Measurements from ENCODE around the gene SNRNP70. TPM values are rescaled to one million over a fixed set of nuclear protein-coding genes. Genes with fewer than 3 reads are reported as not detected.
A peak's percentile ranks its signal among the peaks of the same experiment; 100 is the strongest.

SNRNP70 gene, protein sequence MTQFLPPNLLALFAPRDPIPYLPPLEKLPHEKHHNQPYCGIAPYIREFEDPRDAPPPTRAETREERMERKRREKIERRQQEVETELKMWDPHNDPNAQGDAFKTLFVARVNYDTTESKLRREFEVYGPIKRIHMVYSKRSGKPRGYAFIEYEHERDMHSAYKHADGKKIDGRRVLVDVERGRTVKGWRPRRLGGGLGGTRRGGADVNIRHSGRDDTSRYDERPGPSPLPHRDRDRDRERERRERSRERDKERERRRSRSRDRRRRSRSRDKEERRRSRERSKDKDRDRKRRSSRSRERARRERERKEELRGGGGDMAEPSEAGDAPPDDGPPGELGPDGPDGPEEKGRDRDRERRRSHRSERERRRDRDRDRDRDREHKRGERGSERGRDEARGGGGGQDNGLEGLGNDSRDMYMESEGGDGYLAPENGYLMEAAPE
- total RNA-seq (2013; cell fraction: nucleolus; rRNA removed) = 511 and 606 TPM in 2 replicates
- total RNA-seq (2014; rRNA removed) = 279 and 350 TPM in 2 replicates
- total RNA-seq (2014; rRNA removed; fragmentation: Illumina TruSeq; extraction: Trizol) = 89.2 and 90.2 TPM in 2 replicates
- 193 and 215 TPM in 2 replicates for total RNA-seq (2021)
- polyA plus RNA-seq (2011; ENCODE audit: low read depth) = 53.8 TPM
- 105 and 162 TPM in 2 replicates for polyA plus RNA-seq (2011; rRNA removed)
- 236 and 362 TPM in 2 replicates for polyA plus RNA-seq (2011; cell fraction: cytosol; rRNA removed)
- 1,226 and 1,900 TPM in 2 replicates for polyA plus RNA-seq (2011; cell fraction: nucleus; rRNA removed)
- polyA plus RNA-seq (2012) = 160 and 231 TPM in 2 replicates
- 102 and 112 TPM in 2 replicates for polyA plus RNA-seq (2014; fragmentation: Illumina TruSeq; extraction: Trizol)
- polyA plus RNA-seq (2014; fragmentation: Nextera tagmentation; extraction: Ambion mirVana) = 10 to 100 TPM in 1 of 2 experiments, 1 to 10 TPM in 1; 2.7 to 14.9 TPM
- 453 and 499 TPM in 2 replicates for polyA plus RNA-seq (2014; rRNA removed)
- 100 to 1,000 TPM; 157 to 192 TPM for polyA plus RNA-seq (2016; fragmentation: Nextera tagmentation; extraction: Ambion mirVana)
- polyA minus RNA-seq (2011; rRNA and poly(A)+ RNA removed) = 27.6 and 69.7 TPM in 2 replicates
- polyA minus RNA-seq (2011; cell fraction: cytosol; rRNA and poly(A)+ RNA removed) = 47.0 and 50.0 TPM in 2 replicates
- 99.1 and 161 TPM in 2 replicates for polyA minus RNA-seq (2011; cell fraction: nucleus; rRNA and poly(A)+ RNA removed)
- Bru-seq, nascent RNA = percentile 90 among the genes with signal in this experiment
- percentile 96 among the genes with signal in this experiment for BruChase-seq, experiment 1, labeled RNA remaining after a 6-hour chase
- BruChase-seq, experiment 2, labeled RNA remaining after a 2-hour chase = percentile 92 among the genes with signal in this experiment
- long read RNA-seq, experiment 1, transcript SNRNP70-201 (10 exons, 1,603 nt) = major isoform, 8 of 23 reads
- long read RNA-seq, experiment 1, transcript SNRNP70-206 (10 exons, 1,574 nt) = major isoform, 8 of 23 reads
- long read RNA-seq, experiment 1, partial matches to known transcripts = 2 of 23 reads
- long read RNA-seq, experiment 1, other reads (novel, unspliced or antisense) = 5 of 23 reads
- long read RNA-seq, experiment 2, partial matches to known transcripts = 2 of 5 reads
- long read RNA-seq, experiment 2, other reads (novel, unspliced or antisense) = 3 of 5 reads

DNA sequence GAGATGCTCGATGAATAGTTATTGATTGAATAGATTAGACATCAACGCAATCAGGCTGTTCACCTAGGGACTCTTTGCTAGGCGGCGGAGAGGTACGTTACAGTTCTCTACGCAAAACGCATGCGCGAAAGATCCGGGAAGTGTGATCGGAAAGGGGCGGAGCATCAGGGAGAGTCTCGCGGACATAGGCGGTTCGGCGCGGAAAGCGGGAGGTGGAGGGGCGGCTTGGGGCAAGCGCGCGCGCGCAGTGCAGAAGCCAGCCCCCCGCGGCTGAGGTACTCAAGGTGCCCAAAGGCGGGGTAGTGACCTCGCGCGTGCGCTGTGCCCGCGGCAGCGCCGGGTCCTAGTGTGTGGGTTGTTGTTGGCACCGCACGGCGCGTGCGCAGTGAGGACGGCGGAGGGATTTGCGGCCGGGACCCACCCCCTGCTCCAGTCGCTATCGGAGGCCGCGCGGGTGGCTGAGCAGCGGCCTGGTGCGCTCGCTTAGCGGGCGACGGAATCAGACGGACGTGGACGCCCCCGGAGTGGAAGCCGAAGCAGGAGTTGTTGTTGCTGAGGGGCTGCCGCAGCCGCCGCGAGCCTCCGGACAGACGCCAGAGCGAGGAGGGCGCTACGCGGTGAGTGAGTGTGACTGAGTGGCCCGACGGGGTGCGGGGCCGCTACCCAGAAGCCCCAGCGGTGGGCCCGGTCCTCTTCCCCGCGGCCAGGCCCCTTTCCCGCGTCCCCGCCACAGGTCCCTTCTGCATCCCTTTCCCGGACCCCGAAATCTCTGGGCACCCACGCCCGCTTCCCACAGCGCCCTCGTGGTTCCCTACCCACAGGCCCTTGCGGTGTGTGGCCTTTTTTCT lies at the start of gene SNRNP70:
TSS of gene SNRNP70 (plus strand) at position 432 of the 848 bp plus-strand sequence. CDS start 964 bp downstream, outside the sequence.
- intact Hi-C loops (cut with micrococcal nuclease; ENCODE audit: unreplicated experiment) = no loop called here
- peak; percentile 94 for DNase-seq (ENCODE audit: low read depth, low spot score)
- peak; percentile 95 for FAIRE-seq
- 1% methylated on average over 85 of the region's 89 CpGs for WGBS (ENCODE audit: insufficient coverage, insufficient replicate concordance, low lambda C conversion rate, missing lambda C conversion rate)
- peak; percentile 97 for ATAC-seq
- peak within 1 kb of the TSS; percentile 87 for H3K27ac ChIP-seq (ENCODE audit: control insufficient read depth, insufficient read depth)
- peaks cover 4% of the 10 kb centered on the region; the same call in 1 of the 2 replicates for H3K4me1 ChIP-seq (ENCODE audit: control insufficient read depth, insufficient read depth, low read length)
- POLR2A ChIA-PET = no interaction called here
- RAD21 ChIA-PET (ENCODE audit: unreplicated experiment) = interaction anchor here (1.2 kb wide), 1 partner anchor 114 kb away, joined by 3 read pairs; no protein-coding TSS in a partner anchor
- H3K4me3 ChIP-seq = peak within 1 kb of the TSS; percentile 89
- H4K20me1 ChIP-seq (ENCODE audit: control insufficient read depth, insufficient read depth) = 0 out of 2 replicates have a peak, but pooled peaks cover 4% of the 10 kb centered on the region
- peaks cover 6 to 15% of the 10 kb centered on the region in 2 experiments for H3K36me3 ChIP-seq (ENCODE audit: control insufficient read depth in 2 of 2, insufficient read depth in 2 of 2, low read length in 1 of 2)
- peaks cover 39% of the 10 kb centered on the region for H3K79me2 ChIP-seq (ENCODE audit: control insufficient read depth, insufficient read depth, low read length)
- no peaks in the 10 kb centered on the region; the same call in 2 of the 3 replicates for H3K9me3 ChIP-seq (replicated peaks; ENCODE audit: control insufficient read depth, insufficient read depth, low read length)
- CTCF ChIA-PET = interaction anchor here (4.7 kb wide), 1 partner anchor 12 kb away, joined by 35 read pairs; no protein-coding TSS in a partner anchor
- H3K4me2 ChIP-seq (ENCODE audit: control insufficient read depth, insufficient read depth) = peak within 1 kb of the TSS; percentile 80
- in situ Hi-C loops (cut with MboI) = no loop called here
- SMC1A ChIA-PET (ENCODE audit: uncharacterized antibody, unreplicated experiment) = no interaction called here
- BruUV-seq (replicated peaks) = no TSS peak
- H3K9ac ChIP-seq (ENCODE audit: control insufficient read depth, insufficient read depth, low read length) = peak within 1 kb of the TSS; percentile 90
- no peaks in the 10 kb centered on the region for H3K27me3 ChIP-seq (replicated peaks in 1 of 2; ENCODE audit: control insufficient read depth in 2 of 2, insufficient read depth in 2 of 2, low read length in 1 of 2)
- peak within 1 kb of the TSS; percentile 87 for H2AFZ ChIP-seq (ENCODE audit: control insufficient read depth, low read depth, low read length)
- TF ChIP-seq NFXL1 (IDR thresholded peaks at IDR 0.05; ENCODE audit: borderline replicate concordance) = no peak
- TF ChIP-seq, protein P1, sequence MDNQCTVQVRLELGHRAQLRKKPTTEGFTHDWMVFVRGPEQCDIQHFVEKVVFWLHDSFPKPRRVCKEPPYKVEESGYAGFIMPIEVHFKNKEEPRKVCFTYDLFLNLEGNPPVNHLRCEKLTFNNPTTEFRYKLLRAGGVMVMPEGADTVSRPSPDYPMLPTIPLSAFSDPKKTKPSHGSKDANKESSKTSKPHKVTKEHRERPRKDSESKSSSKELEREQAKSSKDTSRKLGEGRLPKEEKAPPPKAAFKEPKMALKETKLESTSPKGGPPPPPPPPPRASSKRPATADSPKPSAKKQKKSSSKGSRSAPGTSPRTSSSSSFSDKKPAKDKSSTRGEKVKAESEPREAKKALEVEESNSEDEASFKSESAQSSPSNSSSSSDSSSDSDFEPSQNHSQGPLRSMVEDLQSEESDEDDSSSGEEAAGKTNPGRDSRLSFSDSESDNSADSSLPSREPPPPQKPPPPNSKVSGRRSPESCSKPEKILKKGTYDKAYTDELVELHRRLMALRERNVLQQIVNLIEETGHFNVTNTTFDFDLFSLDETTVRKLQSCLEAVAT (IDR thresholded peaks at IDR 0.05) = peak; percentile 65
- TF ChIP-seq SIX5 (IDR thresholded peaks at IDR 0.05; ENCODE audit: low read depth, low read length, severe bottlenecking) = no peak
- TF ChIP-seq CHD4 (IDR thresholded peaks at IDR 0.05) = no peak
- TF ChIP-seq RB1 (IDR thresholded peaks at IDR 0.05; ENCODE audit: borderline replicate concordance) = peak; percentile 94; the same call in 1 of the 2 replicates
- peak; percentile 70 for TF ChIP-seq HDAC6 (IDR thresholded peaks at IDR 0.05; ENCODE audit: unreplicated experiment)
- TF ChIP-seq SMAD5 (IDR thresholded peaks at IDR 0.05; ENCODE audit: low read depth) = peak; percentile 95
- peak; percentile 36 for TF ChIP-seq NR2C1 (IDR thresholded peaks at IDR 0.05)
- TF ChIP-seq EP300 (IDR thresholded peaks at IDR 0.05; ENCODE audit: borderline replicate concordance in 1 of 2, control insufficient read depth in 1 of 2, low read depth in 2 of 2, low read length in 2 of 2) = no peak
- TF ChIP-seq, protein P2, sequence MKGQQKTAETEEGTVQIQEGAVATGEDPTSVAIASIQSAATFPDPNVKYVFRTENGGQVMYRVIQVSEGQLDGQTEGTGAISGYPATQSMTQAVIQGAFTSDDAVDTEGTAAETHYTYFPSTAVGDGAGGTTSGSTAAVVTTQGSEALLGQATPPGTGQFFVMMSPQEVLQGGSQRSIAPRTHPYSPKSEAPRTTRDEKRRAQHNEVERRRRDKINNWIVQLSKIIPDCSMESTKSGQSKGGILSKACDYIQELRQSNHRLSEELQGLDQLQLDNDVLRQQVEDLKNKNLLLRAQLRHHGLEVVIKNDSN (IDR thresholded peaks at IDR 0.05; ENCODE audit: borderline replicate concordance, extremely low read length, insufficient read depth, low read depth, low read length) = no peak
- no peak for TF ChIP-seq TCF12 (IDR thresholded peaks at IDR 0.05; ENCODE audit: low read depth, low read length)
- peak; percentile 99 for TF ChIP-seq IKZF1 (conservative IDR thresholded peaks at IDR 0.05)
- TF ChIP-seq FOS (IDR thresholded peaks at IDR 0.05; ENCODE audit: borderline replicate concordance, extremely low read depth, insufficient read length) = no peak

Data from GM12878 (cell line).